GM21367 (cell line): Measurements from ENCODE around the gene IL9R.
"Not testable (repeated sequence)": the region's sequence is repeated elsewhere in the genome, so short reads cannot be mapped to it uniquely, and the experiment has no call there.

ENCODE experiments used
- ATAC-seq: cut with Tn5 transposase; IDR thresholded peaks from one replicate; pipeline ENCODE4 v1.9.1; 2021; ENCODE audit not compliant: unreplicated experiment

The IL9R gene

DNA sequence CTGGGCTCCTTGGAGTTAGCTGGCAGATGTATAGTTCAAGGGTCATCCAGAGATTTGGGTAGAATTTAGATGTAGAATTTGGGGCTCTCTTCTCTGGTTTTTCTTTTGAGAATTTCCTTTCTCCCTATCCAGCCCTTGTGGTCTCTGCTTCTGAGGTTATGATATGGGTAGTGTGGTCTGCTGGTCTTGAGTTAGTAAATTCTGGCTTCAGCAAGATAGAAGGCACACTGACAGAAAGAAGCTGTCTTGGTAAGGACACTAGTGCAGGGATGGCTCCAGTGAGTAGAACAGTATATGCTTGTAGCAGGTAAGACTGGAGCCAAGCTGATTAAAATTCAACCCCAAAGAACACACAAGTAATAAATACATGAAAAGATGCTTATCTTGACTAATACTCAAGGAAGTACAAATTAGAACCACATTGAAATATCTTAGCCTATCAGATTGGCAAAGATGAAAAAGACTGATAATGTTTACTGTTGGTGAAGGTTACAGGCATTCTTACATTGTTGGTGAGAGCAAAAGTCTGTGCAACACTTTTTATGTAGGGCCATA is 2.1 kb upstream of the IL9R start:
- ATAC-seq, result no peak

DNA sequence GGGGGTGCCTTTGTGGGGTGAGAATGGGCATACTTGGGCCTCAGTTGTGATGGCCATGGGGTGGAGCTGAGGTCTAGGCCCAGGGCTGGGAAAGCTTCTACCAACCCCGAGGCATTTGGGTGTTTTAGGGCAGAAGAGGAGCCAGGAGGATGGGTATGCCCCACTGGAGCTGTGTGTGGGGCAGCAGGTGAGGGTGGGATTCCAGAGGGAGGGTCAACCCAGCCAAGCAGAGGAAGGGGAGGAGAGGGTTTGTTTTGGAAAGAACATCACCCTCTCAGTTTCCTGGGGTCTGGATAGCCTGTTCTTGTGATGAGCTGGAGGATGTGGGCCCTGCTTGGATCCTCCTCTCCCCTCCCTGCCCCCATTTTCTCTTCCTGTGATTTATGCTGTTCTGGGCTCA is 620 bp downstream of the IL9R start:
- no peak for ATAC-seq

DNA sequence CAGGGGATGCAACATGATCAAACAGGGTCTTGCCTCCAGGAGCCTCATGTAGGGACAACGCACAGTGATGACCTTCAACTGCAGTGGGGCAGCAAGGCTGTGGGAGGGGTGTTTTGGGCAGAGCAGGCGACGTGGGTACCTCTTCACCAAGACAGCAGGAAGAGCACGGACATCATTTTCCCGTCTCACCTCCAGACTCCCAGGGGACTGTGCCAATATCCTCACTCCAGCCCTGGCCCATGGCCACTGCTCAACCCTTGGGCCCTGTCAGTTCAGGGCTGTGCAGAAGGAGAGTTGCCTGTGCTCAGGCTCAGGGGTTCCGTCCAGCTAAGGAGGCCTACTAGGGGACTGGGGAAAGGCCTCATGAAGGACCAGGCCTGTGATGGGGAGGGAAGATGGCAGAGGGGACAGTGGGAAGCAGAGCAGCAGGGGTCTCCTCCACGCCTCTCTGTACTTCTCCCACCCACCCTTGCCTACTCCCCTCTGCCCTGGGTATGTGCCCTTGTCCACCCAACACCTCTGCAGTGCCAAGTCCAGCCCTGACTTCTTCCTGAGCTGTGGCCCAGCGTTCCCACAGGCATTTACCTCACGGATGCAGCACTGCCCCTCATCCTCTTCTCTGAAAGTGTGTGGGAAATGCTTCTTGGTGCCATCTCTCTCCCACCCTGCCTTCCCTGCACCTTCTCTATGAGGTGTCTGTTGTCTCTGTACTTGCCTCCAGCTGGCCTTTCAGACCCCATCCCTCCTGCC is 1.4 kb downstream of the IL9R start:
- ATAC-seq, result no peak

DNA sequence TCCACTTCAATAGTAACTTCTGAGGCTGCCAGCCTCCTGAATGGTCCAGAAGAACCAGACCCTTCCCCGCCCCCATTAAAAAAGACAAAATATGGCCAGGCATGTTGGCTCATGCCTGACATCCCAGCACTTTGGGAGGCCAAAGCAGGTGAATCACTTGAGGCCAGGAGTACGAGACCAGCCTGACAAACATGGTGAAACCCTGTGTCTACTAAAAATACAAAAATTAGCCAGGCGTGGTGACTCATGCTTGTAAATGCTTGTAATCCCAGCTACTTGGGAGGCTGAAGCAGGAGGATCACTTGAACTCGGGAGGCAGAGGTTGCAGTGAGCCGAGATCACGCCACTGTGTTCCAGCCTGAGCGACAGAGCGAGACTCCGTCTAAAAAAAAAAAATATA is 2.3 kb downstream of the IL9R start:
- ATAC-seq, result not testable (repeated sequence)

DNA sequence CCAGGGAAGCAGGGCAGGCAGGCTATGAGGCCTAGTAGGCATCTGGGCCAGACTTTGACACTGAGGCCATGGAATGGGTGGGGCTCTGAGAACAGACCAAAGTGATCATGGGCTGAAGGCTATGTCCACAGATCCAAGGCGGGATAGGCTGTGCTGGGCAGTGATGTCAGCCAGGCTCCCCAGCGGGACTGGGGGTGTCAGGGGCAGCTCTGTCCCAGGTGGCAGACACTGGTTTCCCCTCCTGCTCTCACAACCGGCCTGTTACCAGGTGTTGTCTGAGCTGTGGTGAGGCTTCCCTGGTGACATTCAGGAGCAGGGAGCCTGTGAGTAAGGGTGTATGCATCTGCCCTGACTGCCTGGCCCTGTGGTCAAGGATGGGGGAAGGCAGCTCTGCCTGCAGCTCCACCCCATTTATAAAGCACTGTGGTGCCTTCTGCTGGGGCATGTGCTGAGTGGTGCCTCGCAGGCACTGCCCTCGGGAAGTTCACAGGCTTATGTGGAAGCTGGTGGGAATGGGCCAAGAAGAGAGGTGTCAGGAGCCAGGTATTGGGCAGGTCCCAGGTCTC is 2.9 kb downstream of the IL9R start:
- no peak for ATAC-seq

DNA sequence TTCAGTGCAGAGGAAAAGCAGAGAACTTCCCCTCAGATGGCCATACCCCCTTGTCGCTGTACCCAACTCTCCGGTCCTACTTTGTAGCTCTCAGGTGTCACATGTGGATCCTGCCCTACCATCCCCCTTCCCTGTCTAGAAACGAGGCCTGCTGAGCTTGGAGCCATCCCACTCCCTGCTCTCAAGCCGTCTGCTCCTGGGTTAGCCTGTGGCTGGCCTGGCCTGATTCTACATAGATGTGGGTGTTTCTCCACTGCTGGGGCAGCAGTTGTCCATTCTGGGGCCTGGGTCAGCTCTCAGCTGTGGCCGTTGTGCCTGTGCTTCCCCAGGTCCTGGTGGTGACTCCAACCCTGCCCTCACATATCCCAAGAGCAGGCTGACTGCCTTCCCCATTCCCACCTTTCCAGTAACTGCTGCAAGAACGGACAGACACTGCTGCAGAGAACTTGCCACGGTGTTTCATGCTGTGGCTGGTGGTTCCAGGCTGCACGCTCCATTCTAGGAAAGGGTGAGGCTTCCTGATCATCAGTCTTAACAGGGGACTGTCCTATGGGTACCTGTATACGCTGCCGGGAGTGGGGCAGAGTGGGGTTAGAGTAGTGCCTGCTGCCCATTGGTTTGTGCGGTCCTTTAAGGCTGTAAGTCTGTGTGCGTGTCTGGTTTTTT is 3.6 kb downstream of the IL9R start:
- no peak for ATAC-seq

DNA sequence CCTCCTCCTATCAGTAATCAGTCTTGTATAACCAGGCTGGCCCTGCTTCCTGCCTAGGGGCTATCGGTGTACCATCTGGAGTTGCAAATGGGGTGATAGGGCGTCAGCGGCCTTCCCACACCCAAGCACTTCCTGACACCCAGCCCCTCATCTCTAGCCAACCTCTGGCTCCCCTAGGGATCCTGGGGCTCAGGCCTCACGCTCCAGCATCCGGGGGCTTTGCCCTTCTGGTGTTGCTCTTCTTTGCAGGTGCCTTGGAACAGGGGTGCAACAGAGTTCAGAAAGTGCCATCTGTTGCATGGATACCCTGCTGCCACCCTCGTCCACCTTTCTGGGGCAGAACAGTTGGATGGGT is 4.1 kb downstream of the IL9R start:
- no peak for ATAC-seq

DNA sequence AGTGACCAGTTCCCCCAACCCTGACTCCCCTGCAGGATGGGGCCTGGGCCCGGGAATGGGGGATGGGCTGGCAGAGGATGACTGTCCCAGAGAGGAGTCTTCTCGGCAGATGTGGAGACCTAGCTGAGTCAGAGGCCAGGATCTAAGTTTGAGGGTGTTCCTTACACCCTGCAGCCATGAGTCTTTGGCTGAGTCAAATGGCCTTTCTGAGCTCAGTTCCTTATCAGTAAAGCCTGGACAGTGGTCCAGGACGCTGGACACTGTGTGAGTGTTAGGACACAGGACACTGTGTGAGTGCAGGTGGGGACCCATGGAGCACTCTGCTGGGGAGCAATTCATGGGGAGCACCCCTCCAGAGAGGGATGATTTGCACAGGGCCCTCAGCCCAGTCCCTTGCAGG is 5.0 kb downstream of the IL9R start:
- no peak for ATAC-seq

DNA sequence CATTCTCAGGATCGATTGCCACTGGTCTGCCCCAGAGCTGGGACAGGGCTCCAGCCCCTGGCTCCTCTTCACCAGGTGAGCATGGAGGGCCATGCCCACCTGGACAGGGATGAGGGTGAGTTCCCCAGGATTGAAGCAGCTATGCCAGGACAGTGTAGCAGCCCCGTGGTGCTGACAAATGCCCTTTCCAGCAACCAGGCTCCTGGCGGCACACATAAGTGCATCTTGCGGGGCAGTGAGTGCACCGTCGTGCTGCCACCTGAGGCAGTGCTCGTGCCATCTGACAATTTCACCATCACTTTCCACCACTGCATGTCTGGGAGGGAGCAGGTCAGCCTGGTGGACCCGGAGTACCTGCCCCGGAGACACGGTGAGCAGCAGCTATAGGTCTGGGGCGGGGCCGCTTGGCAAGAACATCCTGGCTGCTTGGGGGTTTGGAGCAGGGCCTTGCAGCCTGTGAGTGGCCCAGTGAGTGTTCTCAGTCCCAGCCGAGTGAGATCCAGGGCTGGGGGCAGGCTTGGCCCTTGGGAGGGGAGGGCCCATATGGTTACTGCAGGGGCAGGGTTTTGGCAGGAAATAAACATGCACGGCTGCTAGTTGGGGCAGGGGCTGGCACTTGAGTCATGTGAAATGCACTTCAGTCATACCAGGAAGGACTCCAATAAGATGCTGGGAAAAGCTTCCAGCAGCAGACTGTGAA is 6.1 kb downstream of the IL9R start:
- ATAC-seq, result no peak

DNA sequence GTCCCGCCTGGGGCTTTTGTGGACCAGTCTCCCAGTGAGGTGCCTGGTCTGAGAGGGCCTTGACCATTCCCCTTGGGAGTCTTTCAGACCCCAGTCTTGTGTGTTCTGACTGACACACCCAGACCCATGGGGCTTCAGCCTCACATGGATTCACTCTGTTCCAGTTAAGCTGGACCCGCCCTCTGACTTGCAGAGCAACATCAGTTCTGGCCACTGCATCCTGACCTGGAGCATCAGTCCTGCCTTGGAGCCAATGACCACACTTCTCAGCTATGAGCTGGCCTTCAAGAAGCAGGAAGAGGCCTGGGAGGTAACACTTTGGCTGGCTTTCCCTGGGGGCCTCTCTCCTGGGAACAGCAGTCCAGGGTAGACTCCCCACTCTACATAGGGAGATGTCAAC is 6.8 kb downstream of the IL9R start:
- no peak for ATAC-seq

DNA sequence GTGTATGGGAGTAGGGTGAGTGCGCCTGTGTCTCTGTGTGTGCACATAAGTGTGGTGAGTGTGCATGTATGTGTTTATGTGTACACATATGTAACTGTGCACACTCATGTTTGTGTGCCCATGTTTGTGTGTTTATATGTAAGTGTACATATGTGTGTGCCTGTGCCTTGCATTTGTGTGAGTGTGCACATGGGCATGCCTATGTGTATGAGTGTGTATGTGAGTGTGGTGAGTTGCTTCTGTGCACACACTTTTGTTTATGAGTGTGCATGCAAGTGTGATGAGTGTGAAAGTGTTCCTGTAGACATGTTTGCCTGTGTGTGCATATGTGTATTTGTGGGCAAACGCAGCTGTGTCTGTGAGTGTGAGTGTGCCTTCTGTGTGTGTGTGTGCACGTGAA is 7.2 kb downstream of the IL9R start:
- ATAC-seq, result no peak

DNA sequence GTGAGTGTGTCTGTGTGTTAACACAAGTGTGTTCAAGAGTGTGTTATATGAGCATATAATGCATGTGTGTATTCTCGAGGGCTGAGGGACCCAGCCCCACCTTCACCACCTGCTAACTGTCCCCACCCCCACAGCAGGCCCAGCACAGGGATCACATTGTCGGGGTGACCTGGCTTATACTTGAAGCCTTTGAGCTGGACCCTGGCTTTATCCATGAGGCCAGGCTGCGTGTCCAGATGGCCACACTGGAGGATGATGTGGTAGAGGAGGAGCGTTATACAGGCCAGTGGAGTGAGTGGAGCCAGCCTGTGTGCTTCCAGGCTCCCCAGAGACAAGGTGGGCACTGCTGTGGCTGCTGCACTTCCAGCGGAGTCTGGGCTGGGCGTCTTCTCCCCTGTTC is 7.6 kb downstream of the IL9R start:
- no peak for ATAC-seq

DNA sequence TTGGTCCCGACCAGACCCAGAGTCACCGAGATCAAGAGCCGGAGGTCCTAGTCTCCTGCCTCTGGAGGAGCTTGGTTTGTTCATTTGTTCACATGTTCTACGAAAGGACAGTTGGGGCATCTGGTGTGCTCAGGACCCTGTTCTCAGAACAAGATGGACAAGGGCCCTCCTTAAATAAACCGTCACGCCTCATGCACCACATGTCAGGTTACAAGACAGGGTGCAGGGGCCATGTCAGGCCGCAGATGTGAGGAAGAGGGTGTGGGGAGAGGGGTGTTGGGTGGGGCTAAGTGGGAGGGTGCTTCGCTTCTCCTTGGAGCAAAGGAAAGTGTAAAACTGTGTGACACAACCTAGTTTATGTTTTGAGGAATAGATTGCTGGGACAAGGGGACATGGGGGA is 9.0 kb downstream of the IL9R start:
- not testable (repeated sequence) for ATAC-seq

DNA sequence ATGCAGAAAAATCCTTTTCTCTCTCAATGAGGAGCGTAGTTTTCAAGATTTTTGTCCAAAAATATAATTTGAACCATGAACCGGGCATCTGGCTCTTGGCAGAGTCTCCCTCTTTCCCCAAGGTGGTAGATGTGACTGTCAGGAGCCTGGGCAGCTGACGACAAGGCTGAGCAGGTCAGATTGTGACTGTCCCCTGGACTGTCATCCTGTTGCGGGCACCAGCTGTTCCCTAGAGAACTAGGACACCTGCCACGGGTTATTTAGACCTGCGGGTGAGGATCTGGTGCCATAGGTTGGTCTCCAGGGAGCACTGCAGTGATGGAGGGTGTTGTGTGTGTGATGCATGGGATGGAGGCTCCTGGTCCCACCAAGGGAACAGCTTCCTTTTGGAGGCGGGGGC is 10.9 kb downstream of the IL9R start:
- ATAC-seq, result not testable (repeated sequence)

DNA sequence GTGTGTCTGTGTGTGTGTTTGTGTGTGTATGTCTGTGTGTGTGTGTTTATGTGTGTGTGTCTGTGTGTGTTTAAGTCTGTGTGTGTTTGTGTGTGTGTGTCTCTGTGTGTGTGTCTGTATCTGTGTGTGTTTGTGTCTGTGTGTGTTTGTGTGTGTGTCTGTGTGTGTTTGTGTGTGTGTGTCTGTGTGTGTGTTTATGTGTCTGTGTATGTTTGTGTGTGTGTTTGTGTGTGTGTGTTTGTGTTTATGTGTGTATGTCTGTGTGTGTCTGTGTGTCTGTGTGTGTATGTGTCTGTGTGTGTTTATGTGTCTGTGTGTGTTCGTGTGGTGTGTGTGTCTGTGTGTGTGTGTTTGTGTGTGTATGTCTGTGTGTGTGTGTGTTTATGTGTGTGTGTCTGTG is 11.4 kb downstream of the IL9R start:
- ATAC-seq, result no peak

DNA sequence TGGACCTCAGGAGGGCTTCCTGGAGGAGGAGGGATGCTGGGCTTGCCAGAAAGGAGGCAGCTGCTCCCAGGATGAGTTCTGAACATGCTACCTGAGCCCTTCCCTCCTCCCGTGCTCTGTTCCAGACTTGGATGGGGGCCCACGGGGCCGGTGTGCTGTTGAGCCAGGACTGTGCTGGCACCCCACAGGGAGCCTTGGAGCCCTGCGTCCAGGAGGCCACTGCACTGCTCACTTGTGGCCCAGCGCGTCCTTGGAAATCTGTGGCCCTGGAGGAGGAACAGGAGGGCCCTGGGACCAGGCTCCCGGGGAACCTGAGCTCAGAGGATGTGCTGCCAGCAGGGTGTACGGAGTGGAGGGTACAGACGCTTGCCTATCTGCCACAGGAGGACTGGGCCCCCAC is 12.2 kb downstream of the IL9R start:
- ATAC-seq, result not testable (repeated sequence)

DNA sequence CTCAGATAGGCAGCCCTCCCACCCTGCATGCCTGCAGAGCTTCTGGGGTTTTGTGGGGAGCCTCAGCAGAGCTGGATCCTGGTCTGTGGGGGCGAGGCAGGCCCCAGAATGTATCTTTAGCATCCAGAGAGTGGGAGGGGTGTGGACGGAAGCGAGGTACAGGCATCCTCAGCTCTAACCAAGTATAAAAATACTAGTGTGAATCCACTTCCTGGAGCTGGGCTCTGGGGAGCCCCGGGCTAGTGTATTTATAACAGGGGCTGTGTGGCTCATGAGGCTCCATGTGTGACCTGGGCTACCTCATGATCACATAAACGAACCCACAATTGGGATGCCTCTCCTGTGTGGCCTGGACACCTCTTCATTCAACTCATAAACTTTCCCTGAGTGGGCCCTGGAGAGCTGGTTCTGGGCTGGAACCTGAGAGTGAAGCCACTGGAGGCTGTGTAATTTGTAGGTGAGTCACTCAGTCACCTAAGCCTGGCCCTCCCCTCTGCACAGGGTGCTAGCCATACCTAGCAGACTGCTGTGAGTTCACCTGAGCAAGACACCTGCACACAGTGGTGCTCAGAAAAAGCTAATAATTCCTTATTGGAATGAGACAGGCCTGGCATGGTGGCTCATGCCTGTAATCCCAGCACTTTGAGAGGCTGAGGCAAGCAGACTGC is 15.9 kb downstream of the IL9R start:
- ATAC-seq, result peak; percentile 67

DNA sequence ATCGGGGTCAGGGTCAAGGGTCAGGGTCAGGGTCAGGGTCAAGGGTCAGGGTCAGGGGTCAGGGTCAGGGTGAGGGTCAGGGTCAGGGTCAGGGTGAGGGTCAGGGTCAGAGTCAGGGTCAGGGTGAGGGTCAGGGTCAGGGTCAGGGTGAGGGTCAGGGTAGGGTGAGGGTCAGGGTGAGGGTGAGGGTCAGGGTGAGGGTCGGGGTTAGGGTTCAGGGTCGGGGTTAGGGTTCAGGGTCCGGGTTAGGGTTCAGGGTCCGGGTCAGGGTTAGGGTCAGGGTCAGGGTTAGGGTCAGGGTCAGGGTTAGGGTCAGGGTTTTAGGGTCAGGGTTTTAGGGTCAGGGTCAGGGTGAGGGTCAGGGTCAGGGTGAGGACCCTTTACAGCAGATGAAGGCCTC is 22.4 kb downstream of the IL9R start:
- ATAC-seq, result not testable (repeated sequence)

DNA sequence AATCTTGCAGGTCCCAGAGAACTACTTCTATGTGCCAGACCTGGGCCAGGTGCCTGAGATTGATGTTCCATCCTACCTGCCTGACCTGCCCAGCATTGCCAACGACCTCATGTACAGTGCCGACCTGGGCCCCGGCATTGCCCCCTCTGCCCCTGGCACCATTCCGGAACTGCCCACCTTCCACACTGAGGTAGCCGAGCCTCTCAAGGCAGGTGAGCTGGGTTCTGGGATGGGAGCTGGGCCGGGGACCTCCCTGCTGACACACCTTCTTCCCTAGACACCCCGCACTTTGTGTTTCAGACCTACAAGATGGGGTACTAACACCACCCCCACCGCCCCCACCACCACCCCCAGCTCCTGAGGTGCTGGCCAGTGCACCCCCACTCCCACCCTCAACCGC is 25.5 kb downstream of the IL9R start:
- ATAC-seq, result not testable (repeated sequence)

DNA sequence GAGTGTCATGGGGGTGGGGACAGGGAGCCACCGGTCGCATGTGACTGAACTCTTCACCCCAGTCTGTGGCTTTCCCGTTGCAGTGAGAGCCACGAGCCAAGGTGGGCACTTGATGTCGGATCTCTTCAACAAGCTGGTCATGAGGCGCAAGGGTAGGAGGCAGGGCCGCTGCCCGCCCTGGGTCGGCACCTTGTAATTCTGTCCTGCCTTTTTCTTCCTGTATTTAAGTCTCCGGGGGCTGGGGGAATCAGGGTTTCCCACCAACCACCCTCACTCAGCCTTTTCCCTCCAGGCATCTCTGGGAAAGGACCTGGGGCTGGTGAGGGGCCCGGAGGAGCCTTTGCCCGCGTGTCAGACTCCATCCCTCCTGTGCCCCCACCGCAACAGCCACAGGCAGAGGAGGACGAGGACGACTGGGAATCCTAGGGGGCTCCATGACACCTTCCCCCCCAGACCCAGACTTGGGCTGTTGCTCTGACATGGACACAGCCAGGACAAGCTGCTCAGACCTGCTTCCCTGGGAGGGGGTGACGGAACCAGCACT is 27.5 kb downstream of the IL9R start:
- not testable (repeated sequence) for ATAC-seq
